Measurements from ENCODE around the gene REELD1.

DNA sequence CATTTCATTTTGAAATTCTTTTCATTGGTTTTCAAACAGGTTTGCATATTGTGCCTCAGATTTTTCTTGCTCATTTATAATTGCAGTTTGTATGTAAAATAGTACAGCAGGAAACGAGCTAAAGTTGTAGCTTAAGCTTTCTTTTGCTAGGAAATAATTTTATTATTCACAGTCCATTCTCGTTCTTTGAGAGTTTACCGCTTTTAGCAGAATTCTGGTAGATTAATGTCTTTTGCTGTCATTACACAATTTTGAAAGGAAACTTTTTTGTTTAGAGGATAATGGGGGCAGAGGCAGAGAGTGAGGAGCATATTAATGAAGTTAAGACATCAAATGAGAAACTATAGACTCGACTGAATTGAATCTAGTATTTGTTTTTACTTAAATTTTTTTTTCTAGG is 28.3 kb upstream of the REELD1 start:
- no peak for TF ChIP-seq CTCF (IDR thresholded peaks at IDR 0.05 in 2 of 3, conservative IDR thresholded peaks at IDR 0.05 in 1 of 3; ENCODE audit: borderline replicate concordance in 1 of 3, insufficient read depth in 1 of 3, low read depth in 2 of 3, low read length in 2 of 3)
- TF ChIP-seq ZNF274 (IDR thresholded peaks at IDR 0.05; ENCODE audit: low read depth, low read length), result no peak
- no peak for TF ChIP-seq REST (IDR thresholded peaks at IDR 0.05; ENCODE audit: low read depth)
- TF ChIP-seq, protein P1, sequence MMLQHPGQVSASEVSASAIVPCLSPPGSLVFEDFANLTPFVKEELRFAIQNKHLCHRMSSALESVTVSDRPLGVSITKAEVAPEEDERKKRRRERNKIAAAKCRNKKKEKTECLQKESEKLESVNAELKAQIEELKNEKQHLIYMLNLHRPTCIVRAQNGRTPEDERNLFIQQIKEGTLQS (IDR thresholded peaks at IDR 0.05), result no peak
- no peak for TF ChIP-seq EGR1 (IDR thresholded peaks at IDR 0.05; ENCODE audit: low read depth)
- TF ChIP-seq EZH2phosphoT487 (IDR thresholded peaks at IDR 0.05; ENCODE audit: borderline replicate concordance), result no peak
- no peak for TF ChIP-seq POLR2A (IDR thresholded peaks at IDR 0.05; ENCODE audit: borderline replicate concordance, extremely low read depth, insufficient read depth, insufficient read length)
- no peak for TF ChIP-seq RAD21 (IDR thresholded peaks at IDR 0.05; ENCODE audit: low read depth)
- TF ChIP-seq TCF7L2 (IDR thresholded peaks at IDR 0.05; ENCODE audit: borderline replicate concordance, extremely low read depth, insufficient read depth, insufficient read length), result no peak
- no peak for TF ChIP-seq JUND (IDR thresholded peaks at IDR 0.05)
- TF ChIP-seq POLR2AphosphoS5 (IDR thresholded peaks at IDR 0.05; ENCODE audit: low read depth, low read length), result no peak
- TF ChIP-seq SIN3A (IDR thresholded peaks at IDR 0.05; ENCODE audit: low read depth), result no peak
- TF ChIP-seq EZH2 (IDR thresholded peaks at IDR 0.05), result no peak
- no peak for TF ChIP-seq ZFX (IDR thresholded peaks at IDR 0.05)

Data from HCT116 (cell line).